UCSD-AML1 (cell line): Measurements from ENCODE around the gene OR8K5.
"Not testable (repeated sequence)": the region's sequence is repeated elsewhere in the genome, so short reads cannot be mapped to it uniquely, and the experiment has no call there.

Experiments used
- DNase-seq: peaks from one replicate; lab custom pipeline; 2025; ENCODE audit not compliant: unreplicated experiment; lab: John Stamatoyannopoulos, UW

Gene OR8K5

GRCh38 chr11:56160217-56160616 lies at the start of gene OR8K5:
TSS of gene OR8K5 (minus strand) at chr11:56160317. CDS start at chr11:56160317, 0 bp downstream.
- DNase-seq: no peak

GRCh38 chr11:56207790-56208189 lies 47.7 kb upstream of the OR8K5 start:
- no peak for DNase-seq

GRCh38 chr11:56197367-56197766 lies 37.2 kb upstream of the OR8K5 start:
- no peak for DNase-seq

- DNase-seq: no peak
These were observed 36.6 kb upstream of the OR8K5 start for GRCh38 chr11:56196705-56197104.

GRCh38 chr11:56188602-56189001 lies 28.5 kb upstream of the OR8K5 start:
- no peak for DNase-seq

GRCh38 chr11:56183459-56183858 lies 23.3 kb upstream of the OR8K5 start:
- DNase-seq: no peak

GRCh38 chr11:56176318-56176717 lies 16.2 kb upstream of the OR8K5 start, which contains the start of gene OR5J2:
TSS of gene OR5J2 (plus strand) at chr11:56176618. CDS start at chr11:56176618, 0 bp downstream.
- DNase-seq: no peak

- no peak for DNase-seq
These were observed 12.2 kb upstream of the OR8K5 start for GRCh38 chr11:56172256-56172830.

- DNase-seq: no peak
These were observed 3.7 kb upstream of the OR8K5 start for GRCh38 chr11:56163804-56164203.

- no peak for DNase-seq
These were observed 7.8 kb downstream of the OR8K5 start for GRCh38 chr11:56152333-56152732.

- no peak for DNase-seq
These were observed 8.7 kb downstream of the OR8K5 start for GRCh38 chr11:56151376-56151775.

- DNase-seq: not testable (repeated sequence)
These were observed 16.4 kb downstream of the OR8K5 start for GRCh38 chr11:56143681-56144080.

- DNase-seq: no peak
These were observed 19.9 kb downstream of the OR8K5 start, which contains the start of gene OR8J3 for GRCh38 chr11:56140151-56140661. TSS of gene OR8J3 (minus strand) at chr11:56140201. CDS start at chr11:56137718, 2,483 bp downstream.

- no peak for DNase-seq
These were observed 38.0 kb downstream of the OR8K5 start, which contains the start of gene OR8H3 for GRCh38 chr11:56122073-56122472. TSS of gene OR8H3 (plus strand) at chr11:56122373. CDS start at chr11:56122373, 0 bp downstream.
